Activated T-cell treated with anti-CD3 and anti-CD28 coated beads, Interleukin-2, amount 50 U/mL, for 1 hour (primary cell): Measurements from ENCODE around the gene SKIC2.
A peak's percentile ranks its signal among the peaks of the same experiment; 100 is the strongest.
"Not testable (repeated sequence)": the region's sequence is repeated elsewhere in the genome, so short reads cannot be mapped to it uniquely, and the experiment has no call there.

ENCODE experiments used
- DNase-seq: peaks from one replicate; pipeline ENCODE4 v3.0.0-alpha.2; 2020

The SKIC2 gene

DNA sequence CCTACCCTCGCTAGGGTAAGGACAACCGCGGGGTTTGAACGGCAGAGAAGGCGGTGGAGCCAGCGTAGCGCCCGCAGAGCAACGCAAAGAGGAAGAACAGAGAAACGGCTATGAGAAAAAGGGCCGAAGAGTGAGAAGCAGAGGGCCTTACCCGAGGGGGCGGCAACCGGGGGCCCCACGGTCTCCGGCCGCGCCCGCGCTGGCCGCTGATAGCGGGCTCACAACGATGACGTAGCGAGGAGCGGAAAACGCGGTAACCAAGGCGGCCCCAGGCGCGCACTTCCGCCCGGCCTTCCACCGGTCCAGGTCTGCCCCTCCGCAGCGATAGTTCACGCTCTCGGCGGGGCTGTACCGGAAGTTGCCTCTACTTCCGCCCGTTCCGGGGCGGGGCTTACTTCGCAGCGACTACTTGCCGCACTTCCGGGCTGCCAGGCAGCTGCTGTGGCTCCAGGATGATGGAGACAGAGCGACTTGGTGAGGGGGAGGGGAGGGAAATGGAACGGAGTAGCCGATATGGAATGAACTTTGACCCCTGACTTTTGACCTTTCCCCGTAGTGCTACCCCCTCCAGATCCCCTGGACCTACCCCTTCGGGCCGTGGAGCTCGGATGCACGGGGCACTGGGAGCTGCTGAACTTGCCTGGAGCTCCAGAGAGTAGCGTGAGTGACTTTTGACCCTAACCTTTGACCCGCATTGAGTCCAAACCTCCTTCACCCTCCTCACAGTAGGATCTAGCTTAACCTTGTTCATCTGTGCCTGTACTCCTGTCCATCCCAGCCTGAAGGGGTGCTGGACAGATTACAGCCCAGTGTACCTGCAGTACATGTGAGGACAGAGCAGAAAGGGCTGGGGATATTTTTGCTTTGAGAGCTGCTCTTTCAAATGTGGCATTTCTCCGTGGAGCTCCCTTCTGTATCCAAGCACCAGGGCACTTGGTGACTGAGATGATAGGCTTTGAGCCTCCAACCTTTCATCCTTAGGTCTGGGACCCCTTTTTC is at the start of gene SKIC2, which contains the start of gene NELFE:
TSS of gene SKIC2 (plus strand) at position 435 of the 999 bp plus-strand sequence. CDS start at position 453, 18 bp downstream.
TSS of gene NELFE (minus strand) at position 231 of the 999 bp plus-strand sequence. CDS start 525 bp downstream, outside the sequence.
- peak; percentile 99 for DNase-seq

DNA sequence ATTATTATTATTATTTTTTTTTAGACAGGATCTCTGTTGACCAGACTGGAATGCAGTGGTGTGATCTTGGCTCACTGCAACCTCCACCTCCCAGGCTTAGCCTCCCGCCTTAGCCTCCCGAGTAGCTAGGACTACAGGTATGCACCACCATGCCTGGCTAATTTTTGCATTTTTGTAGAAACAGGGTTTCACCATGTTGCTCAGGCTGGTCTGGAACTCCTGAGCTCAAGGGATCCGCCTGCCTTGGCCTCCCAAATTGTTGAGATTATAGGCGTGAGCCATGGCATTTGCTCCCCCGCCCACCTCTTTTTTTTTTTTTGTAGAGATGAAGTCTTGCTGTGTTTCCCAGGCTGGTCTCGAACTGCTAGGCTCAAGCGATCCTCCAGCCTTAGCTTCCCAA is 49.7 kb upstream of the SKIC2 start:
- DNase-seq: not testable (repeated sequence)

DNA sequence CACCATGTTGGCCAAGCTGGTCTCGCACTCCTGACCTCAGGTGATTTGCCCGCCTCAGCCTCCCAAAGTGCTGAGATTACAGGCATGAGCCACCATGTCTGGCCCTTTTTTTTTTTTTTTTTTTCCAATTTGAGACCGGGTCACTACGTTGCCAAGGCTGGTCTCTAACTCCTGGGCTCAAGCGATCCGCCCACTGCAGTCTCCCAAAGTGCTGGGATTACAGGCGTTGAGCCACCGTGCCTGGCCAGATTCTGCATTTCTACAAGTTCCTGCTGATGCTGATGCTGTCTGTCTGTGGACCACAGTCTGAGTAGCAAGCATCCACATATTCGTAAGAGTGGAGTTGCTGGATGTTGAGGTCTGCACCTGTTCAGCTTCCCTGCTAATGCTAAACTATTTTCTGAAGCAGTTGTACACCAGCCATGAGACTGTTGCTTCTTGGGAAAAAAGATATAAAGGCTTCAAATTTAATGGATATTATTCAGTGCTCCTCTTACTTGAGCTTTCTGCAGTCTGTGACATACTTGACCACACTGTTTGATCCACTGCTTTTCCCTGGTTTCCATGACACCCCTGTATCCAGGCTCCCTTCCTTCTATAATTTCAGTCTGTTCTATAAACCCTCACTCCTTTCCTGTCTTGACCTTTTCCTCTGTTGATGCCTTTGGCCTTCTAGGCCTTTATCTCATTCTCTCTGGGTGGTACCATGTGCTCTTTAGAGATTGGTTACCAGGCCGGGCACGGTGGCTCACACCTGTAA is 47.0 kb upstream of the SKIC2 start:
- no peak for DNase-seq

DNA sequence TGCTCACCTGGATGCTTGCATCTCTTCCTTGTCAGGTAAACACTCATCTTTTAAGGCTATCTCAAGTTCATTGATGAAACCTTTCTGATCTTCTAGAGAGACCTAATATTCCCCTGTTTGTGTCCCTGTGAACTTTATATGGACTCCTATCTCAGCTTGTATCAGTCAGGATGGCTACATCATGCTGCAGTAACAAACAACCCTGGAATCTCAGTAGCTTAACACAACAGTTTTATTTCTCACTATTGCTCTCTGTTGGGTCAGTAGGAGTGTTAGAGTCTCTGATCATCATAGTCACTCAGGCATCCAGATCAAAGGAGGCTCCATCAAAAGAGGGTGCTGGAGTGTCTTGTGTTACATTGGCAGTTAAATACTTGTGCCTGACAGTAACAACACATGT is 43.6 kb upstream of the SKIC2 start:
- DNase-seq: no peak

DNA sequence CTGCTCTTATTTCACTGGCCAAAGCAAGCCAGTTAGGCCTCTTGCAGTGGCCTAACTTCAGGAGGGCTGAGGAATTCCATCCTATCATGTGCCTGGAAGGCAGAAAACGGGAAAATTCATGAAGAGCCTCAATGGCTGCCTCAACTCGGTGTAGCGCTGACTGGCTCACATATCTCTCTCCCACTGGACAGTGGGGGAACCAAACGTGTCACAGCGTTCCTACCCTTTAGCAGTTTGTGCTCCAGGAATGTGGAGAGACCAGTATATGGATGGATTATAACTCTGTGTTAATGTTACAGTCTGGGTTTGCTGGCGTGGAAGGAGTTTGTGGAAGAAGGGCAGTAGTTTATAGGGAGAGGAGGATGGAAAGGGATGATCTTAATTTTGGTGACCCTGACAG is 43.2 kb upstream of the SKIC2 start:
- DNase-seq: no peak

DNA sequence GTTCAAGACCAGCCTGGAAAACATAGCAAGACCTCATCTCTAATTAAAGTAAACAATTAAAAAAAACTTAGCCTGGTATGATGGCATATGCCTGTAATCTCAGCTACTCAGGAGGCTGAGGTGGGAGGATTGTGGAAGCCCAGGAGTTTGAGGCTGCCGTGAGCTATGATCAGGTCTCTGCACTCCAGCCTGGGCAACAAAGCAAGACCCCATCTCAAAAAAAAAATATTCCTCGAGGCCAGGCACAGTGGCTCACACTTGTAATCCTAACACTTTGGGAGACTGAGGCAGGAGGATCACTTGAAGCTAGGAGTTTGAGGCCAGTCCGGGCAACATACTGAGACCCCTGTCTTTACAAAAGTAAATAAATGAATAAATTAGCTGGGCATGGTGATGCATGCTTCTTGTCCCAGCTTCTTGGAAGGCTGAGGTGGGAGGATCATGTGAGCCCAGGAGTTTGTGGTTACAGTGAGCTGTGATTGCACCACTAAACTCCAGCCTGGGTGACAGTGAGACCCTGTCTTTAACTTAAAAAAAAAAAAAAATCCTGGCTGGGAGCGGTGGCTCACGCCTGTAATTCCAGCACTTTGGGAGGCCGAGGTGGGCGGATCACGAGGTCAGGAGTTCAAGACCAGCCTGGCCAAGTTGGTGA is 40.8 kb upstream of the SKIC2 start:
- no peak for DNase-seq

DNA sequence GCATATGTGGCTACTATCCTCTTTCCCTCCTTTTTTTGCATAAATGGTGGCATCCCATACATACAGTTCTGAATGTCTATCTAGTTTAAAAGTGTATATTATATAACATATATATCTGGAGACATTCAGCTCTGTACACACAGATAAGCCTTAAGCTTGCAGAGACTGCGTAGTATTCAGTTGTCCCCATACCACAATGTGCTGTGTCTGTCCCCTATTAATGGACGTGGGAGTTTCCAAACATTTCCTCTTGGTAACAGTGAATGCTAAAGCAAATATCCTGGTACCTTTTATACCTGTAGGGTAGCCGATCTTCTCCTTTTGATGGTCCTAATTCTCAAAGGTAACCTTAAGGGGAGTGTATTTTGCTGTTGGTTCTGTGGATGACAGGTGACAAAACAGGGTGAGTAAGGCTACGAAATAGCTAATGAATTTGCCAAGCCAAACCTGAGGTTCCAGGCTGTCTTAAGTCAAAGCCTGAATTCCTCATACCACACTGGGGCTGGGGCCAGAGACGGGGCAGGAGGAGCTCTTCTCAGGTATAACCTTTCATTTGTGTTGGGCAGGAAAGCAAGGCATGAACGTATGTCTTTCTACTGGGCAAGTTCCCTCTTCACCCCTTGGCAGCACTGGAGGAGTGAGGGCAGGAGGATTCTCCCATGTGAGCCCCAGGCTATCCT is 39.2 kb upstream of the SKIC2 start:
- DNase-seq: no peak

DNA sequence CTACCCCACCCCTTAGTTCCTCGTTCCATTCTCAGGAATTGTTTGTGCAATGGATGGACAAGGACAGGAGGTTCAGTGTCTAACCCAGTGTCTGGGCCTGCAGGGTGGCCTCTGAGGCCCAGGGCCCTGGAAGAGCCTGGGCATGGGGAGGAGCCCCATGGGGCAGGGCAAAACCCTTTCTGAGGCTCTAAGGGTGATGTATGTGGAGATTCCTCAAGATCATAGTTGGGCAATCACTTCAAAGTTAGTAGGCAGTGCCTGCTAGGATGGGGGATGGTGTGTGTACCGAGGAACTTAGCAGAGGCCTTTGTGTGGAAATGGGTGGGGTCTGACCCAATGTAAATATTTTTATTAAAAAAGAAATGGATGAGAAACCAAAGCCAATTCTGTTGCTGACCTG is 38.2 kb upstream of the SKIC2 start:
- no peak for DNase-seq

DNA sequence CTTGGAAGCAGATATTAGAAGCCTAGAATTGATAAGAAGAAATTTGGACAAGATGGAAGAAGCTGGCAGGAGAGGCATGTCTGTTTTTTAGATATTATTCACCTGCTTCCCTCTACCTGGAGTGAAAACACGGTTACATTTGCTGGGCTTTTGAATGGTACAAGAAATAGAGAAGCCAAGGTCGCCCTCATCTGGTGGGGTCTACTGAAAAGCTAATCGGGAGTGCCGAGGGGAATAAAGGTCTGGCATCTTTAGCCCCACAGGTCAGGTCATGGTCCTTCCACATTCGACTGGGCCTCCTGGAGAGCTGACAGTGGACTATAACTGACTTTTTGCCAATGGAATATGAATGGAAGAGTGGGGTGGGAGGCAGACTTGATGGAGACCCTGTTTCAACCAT is 36.0 kb upstream of the SKIC2 start:
- DNase-seq: no peak

DNA sequence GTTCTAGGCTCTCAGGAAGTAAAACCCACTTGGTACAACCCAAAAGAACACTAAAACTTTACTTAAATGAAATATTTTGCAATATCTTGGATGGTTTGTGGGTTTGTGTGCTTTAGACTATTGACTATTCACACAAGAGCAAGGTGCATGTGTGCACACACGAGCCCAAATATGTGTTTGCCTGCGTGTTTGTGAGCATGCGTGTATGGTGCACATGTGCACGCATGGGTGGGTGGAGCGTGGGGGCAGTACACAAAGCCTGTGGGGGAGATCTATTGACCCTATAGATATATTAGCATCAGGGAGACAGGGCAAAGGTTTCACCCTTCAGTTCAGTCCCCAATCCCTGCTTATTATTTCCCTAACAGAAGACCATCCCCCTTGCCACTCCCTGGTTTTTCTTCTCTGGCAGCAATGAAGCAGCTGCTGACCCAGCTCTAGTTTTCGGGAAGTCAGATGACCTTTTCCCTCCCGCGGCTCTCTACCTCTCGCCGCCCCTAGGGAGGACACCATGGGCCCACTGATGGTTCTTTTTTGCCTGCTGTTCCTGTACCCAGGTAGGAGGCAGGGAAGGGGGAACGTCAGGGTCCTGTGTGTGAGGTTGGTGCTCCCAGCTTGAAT is 31.6 kb upstream of the SKIC2 start, which contains the start of gene C2:
TSS of gene C2 (plus strand) at position 476 of the 621 bp plus-strand sequence. CDS start at position 512, 36 bp downstream.
- no peak for DNase-seq

DNA sequence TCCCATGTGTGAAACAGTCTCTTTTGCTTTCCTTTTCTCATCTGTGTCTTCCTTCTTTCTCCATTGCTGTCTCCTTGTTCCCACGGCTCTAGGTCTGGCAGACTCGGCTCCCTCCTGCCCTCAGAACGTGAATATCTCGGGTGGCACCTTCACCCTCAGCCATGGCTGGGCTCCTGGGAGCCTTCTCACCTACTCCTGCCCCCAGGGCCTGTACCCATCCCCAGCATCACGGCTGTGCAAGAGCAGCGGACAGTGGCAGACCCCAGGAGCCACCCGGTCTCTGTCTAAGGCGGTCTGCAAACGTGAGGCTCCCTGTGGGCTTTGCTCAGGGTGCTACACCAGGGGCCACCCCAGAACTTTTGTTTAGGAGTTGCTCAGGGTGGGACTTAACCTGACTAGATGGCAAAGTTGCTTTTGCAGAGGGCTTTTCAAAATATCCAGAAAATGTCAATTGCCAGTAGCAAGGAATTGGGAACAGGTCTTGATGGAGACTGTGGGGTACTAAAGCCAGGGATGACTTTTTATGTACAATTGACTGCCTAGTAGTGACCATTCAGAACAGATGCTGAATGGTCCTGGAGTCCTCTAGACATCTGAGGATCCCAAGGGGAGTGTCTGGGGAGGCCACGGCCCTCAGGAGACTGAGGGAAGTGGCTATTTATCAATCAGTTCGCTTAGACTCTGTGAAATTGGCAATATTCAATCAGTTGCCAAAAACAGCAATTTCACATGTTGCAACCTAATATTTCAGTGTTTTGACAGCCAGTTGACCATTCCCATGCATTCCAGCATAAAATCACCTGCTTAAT is 30.9 kb upstream of the SKIC2 start:
- no peak for DNase-seq

DNA sequence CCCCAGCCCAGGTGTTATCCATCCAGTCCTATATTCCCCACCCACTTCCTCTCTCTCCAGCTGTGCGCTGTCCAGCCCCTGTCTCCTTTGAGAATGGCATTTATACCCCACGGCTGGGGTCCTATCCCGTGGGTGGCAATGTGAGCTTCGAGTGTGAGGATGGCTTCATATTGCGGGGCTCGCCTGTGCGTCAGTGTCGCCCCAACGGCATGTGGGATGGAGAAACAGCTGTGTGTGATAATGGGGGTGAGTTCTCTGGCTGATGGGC is 30.4 kb upstream of the SKIC2 start:
- DNase-seq: no peak

DNA sequence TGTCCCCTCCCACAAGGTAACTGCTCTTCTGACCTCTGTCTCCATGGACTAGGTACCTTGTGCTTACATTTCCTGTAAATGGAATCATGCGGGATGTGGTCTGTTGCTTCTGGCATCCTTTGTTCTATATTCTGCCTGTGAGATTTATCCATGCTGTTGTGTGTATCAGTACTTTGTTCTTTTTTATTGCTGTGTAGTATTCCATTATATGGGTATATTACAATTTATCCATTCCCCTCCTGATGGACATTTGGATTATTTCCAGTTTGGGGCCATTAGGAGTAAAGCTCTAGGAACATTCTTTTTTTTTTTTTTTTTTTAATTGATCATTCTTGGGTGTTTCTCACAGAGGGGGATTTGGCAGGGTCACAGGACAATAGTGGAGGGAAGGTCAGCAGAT is 28.0 kb upstream of the SKIC2 start:
- no peak for DNase-seq

DNA sequence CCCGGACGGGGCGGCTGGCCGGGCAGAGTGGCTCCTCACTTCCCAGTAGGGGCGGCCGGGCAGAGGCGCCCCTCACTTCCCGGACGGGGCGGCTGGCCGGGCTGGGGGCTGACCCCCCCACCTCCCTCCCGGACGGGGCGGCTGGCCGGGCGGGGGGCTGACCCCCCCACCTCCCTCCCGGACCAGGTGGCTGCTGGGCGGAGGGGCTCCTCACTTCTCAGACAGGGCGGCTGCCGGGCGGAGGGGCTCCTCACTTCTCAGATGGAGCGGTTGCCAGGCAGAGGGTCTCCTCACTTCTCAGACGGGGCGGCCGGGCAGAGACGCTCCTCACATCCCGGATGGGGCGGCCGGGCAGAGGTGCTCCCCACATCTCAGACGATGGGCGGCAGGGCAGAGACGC is 26.8 kb upstream of the SKIC2 start:
- not testable (repeated sequence) for DNase-seq

DNA sequence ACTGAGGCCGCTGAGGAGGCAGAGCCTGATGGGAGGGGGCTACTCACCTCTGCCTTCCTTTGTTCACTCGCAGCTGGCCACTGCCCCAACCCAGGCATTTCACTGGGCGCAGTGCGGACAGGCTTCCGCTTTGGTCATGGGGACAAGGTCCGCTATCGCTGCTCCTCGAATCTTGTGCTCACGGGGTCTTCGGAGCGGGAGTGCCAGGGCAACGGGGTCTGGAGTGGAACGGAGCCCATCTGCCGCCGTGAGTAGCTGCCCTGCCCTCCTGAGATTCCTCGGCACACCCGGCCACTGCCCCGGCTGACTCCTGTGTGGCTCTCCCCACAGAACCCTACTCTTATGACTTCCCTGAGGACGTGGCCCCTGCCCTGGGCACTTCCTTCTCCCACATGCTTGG is 25.4 kb upstream of the SKIC2 start:
- DNase-seq: no peak

DNA sequence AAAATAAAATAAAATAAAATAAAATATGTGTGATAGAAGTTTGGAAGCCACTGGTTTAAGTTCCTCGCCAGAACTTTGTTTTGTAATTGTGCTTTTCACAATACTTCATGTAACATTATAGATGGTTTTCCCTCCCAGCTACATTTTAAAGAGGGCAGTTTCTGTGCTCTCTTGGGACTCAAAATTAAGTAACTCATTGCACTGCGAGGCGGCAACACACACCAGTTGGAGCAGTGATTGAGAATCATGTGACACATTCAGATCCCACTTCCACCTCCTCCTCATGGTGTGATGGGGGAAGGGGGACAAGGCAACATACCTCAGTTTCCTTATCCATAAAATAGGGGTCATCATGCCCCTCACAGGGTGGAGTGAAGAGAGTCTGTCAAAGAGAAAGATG is 24.0 kb upstream of the SKIC2 start:
- no peak for DNase-seq

DNA sequence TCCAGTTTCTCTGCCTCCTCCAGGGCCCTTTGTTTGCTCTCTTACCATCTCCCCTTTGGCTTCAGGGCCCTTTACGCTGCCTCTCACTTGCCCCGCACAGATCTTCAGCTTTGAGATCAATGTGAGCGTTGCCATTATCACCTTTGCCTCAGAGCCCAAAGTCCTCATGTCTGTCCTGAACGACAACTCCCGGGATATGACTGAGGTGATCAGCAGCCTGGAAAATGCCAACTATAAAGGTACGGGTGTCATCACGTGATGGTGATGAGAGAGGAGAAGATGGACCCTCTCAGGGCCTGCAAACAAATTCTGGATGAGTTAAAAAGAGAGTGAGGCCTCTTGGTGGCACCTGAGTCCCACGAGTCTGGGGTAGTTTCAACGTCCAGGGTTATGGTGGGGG is 23.2 kb upstream of the SKIC2 start:
- no peak for DNase-seq

DNA sequence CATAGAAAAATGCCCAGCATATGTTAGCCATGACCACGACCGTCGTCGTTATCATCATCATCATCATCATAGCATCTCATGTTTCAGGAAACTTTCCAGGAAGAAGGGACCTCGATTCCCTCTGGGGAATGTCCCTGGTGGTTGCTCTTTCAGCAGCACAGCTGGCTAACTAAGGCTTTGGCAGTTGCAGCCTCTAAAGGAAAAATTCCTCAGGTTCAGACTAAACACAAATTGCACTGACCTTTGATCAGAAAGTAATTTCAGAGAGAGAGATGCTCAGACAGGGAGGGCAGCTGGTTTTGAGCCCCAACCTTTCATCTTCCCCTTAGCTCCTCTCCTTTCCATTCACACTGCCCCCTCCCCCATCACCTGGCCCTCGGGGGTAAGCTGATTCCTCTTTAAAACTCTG is 18.7 kb upstream of the SKIC2 start:
- no peak for DNase-seq

DNA sequence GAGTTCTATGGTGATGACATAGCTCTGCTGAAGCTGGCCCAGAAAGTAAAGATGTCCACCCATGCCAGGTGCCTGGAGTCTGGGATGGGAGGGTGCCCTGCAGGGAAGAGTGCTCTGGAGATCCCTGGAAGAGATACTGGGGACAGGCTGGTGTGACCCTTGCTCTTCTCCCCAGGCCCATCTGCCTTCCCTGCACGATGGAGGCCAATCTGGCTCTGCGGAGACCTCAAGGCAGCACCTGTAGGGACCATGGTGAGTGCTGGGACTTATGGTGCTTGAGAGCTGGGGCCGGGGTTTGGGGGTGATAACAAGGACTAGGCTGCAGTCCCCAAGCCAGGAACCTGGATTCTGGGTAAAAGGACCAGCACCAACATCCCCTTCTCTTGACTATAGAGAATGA is 15.2 kb upstream of the SKIC2 start:
- DNase-seq: no peak

DNA sequence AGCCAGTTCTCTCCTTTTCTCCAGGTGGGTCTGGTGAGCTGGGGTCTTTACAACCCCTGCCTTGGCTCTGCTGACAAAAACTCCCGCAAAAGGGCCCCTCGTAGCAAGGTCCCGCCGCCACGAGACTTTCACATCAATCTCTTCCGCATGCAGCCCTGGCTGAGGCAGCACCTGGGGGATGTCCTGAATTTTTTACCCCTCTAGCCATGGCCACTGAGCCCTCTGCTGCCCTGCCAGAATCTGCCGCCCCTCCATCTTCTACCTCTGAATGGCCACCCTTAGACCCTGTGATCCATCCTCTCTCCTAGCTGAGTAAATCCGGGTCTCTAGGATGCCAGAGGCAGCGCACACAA is 13.8 kb upstream of the SKIC2 start:
- no peak for DNase-seq
